Activated T-helper 17 cell treated with anti-CD3 and anti-CD28 coated beads, Interleukin-2, amount 50 U/mL, for 72 hours (primary cell): ENCODE data around the gene ZNF202. TPM values are rescaled to one million over a fixed set of nuclear protein-coding genes. Genes with fewer than 3 reads are reported as not detected.
"Not testable (repeated sequence)": the region's sequence is repeated elsewhere in the genome, so short reads cannot be mapped to it uniquely, and the experiment has no call there.

Source experiments
- ATAC-seq: fragments of 150-1000 bp; cut with Tn5 transposase; replicated peaks from 2 replicates; pipeline ENCODE4 v1.10.0; 2021; ENCODE audit warnings: mild to moderate bottlenecking, moderate library complexity
- H3K27ac Mint-ChIP-seq: one replicate; pipeline ENCODE4 v1.8.0; 2022; ENCODE audit warnings: mixed read lengths
- H3K27me3 Mint-ChIP-seq: one replicate; pipeline ENCODE4 v1.8.0; 2022; ENCODE audit warnings: mixed read lengths
- H3K36me3 Mint-ChIP-seq: one replicate; pipeline ENCODE4 v1.8.0; 2022; ENCODE audit warnings: low read depth, mild to moderate bottlenecking, mixed read lengths
- H3K4me1 Mint-ChIP-seq: one replicate; pipeline ENCODE4 v1.8.0; 2022; ENCODE audit warnings: mixed read lengths
- H3K4me3 Mint-ChIP-seq: one replicate; pipeline ENCODE4 v1.8.0; 2022; ENCODE audit warnings: mild to moderate bottlenecking, mixed read lengths
- H3K9me3 Mint-ChIP-seq: one replicate; pipeline ENCODE4 v1.8.0; 2022; ENCODE audit warnings: mixed read lengths
- total RNA-seq, 2 donors: library from RNA; stranded (reverse); gene quantifications; one replicate each; pipeline ENCODE4 v1.2.3, GENCODE V29; 2022

The ZNF202 gene
- total RNA-seq, 2 donors from 2014 or later: 6.0 to 18.3 TPM

GRCh38 chr11:123754101-123754568 lies 12.7 kb upstream of the ZNF202 start, which contains the start of gene OR6X1:
Gene OR6X1 (minus strand): TSS chr11:123754518. CDS start chr11:123754518, 0 bp downstream.
- Mint-ChIP-seq H3K36me3 (no peaks in the 10 kb centered on the region), H3K9me3 (no peaks in the 10 kb centered on the region), H3K4me1 (no peaks in the 10 kb centered on the region), H3K27ac (no peak within 1 kb of the TSS), H3K27me3 (peaks cover 31% of the 10 kb centered on the region), H3K4me3 (no peak within 1 kb of the TSS)
- ATAC-seq: no peak

- no peak overlapping the region for H3K4me3 Mint-ChIP-seq
- no peak overlapping the region for H3K27ac Mint-ChIP-seq
- H3K36me3 Mint-ChIP-seq: no peaks in the 10 kb centered on the region
- no peaks in the 10 kb centered on the region for H3K9me3 Mint-ChIP-seq
- no peak for ATAC-seq
- peaks cover 28% of the 10 kb centered on the region for H3K27me3 Mint-ChIP-seq
- H3K4me1 Mint-ChIP-seq: no peaks in the 10 kb centered on the region
Observed at GRCh38 chr11:123753110-123753509, 11.7 kb upstream of the ZNF202 start.

- Mint-ChIP-seq H3K27me3 (peaks cover 28% of the 10 kb centered on the region), H3K4me3 (no peak overlapping the region), H3K4me1 (no peaks in the 10 kb centered on the region), H3K9me3 (no peaks in the 10 kb centered on the region), H3K27ac (no peak overlapping the region), H3K36me3 (no peaks in the 10 kb centered on the region)
- no peak for ATAC-seq
Observed at GRCh38 chr11:123751781-123752180, 10.3 kb upstream of the ZNF202 start.

- H3K36me3 Mint-ChIP-seq, ATAC-seq, H3K4me3 Mint-ChIP-seq, H3K9me3 Mint-ChIP-seq, H3K27ac Mint-ChIP-seq, H3K4me1 Mint-ChIP-seq: not testable (repeated sequence)
- peaks cover 23% of the 10 kb centered on the region for H3K27me3 Mint-ChIP-seq
Observed at GRCh38 chr11:123748349-123748748, 6.9 kb upstream of the ZNF202 start.

GRCh38 chr11:123745764-123746451 lies 4.4 kb upstream of the ZNF202 start:
- Mint-ChIP-seq H3K4me3 (no peak overlapping the region), H3K36me3 (no peaks in the 10 kb centered on the region), H3K4me1 (no peaks in the 10 kb centered on the region), H3K9me3 (no peaks in the 10 kb centered on the region), H3K27ac (no peak overlapping the region), H3K27me3 (peaks cover 8% of the 10 kb centered on the region)
- no peak for ATAC-seq

- ATAC-seq: no peak
- Mint-ChIP-seq H3K4me3 (peak overlapping the region; percentile 85), H3K27ac (peak overlapping the region; percentile 86), H3K9me3 (no peaks in the 10 kb centered on the region), H3K36me3 (peaks cover 19% of the 10 kb centered on the region), H3K4me1 (peaks cover 6% of the 10 kb centered on the region), H3K27me3 (no peaks in the 10 kb centered on the region)
Observed at GRCh38 chr11:123742724-123743120, 1.3 kb upstream of the ZNF202 start.

- H3K27ac Mint-ChIP-seq: peak overlapping the region; percentile 86
- no peaks in the 10 kb centered on the region for H3K9me3 Mint-ChIP-seq
- H3K36me3 Mint-ChIP-seq: peaks cover 24% of the 10 kb centered on the region
- H3K4me1 Mint-ChIP-seq: peaks cover 6% of the 10 kb centered on the region
- no peaks in the 10 kb centered on the region for H3K27me3 Mint-ChIP-seq
- ATAC-seq: peak; percentile 26
- H3K4me3 Mint-ChIP-seq: peak overlapping the region; percentile 85
Observed at GRCh38 chr11:123742031-123742723, 717 bp upstream of the ZNF202 start.

- ATAC-seq: peak; percentile 1
- Mint-ChIP-seq H3K36me3 (peaks cover 33% of the 10 kb centered on the region), H3K4me1 (peaks cover 6% of the 10 kb centered on the region), H3K9me3 (no peaks in the 10 kb centered on the region), H3K4me3 (peak overlapping the region; percentile 85), H3K27ac (peak overlapping the region; percentile 86), H3K27me3 (no peaks in the 10 kb centered on the region)
Observed at GRCh38 chr11:123740787-123741158, 687 bp downstream of the ZNF202 start.

- Mint-ChIP-seq H3K36me3 (peaks cover 55% of the 10 kb centered on the region), H3K27me3 (no peaks in the 10 kb centered on the region), H3K4me3 (no peak overlapping the region), H3K4me1 (peaks cover 6% of the 10 kb centered on the region), H3K9me3 (no peaks in the 10 kb centered on the region), H3K27ac (no peak overlapping the region)
- ATAC-seq: no peak
Observed at GRCh38 chr11:123738374-123738773, 3.1 kb downstream of the ZNF202 start.

- H3K9me3 Mint-ChIP-seq: no peaks in the 10 kb centered on the region
- H3K4me3 Mint-ChIP-seq: no peak overlapping the region
- H3K36me3 Mint-ChIP-seq: peaks cover 55% of the 10 kb centered on the region
- H3K27me3 Mint-ChIP-seq: no peaks in the 10 kb centered on the region
- H3K27ac Mint-ChIP-seq: no peak overlapping the region
- no peak for ATAC-seq
- peaks cover 6% of the 10 kb centered on the region for H3K4me1 Mint-ChIP-seq
Observed at GRCh38 chr11:123736769-123737168, 4.7 kb downstream of the ZNF202 start.

- no peak for ATAC-seq
- Mint-ChIP-seq H3K27ac (no peak overlapping the region), H3K27me3 (no peaks in the 10 kb centered on the region), H3K36me3 (peaks cover 10% of the 10 kb centered on the region), H3K4me1 (peaks cover 4% of the 10 kb centered on the region), H3K4me3 (no peak overlapping the region), H3K9me3 (peaks cover 6% of the 10 kb centered on the region)
Observed at GRCh38 chr11:123729602-123730001, 11.9 kb downstream of the ZNF202 start.

GRCh38 chr11:123725995-123726655 lies 15.3 kb downstream of the ZNF202 start:
- H3K27me3 Mint-ChIP-seq: no peaks in the 10 kb centered on the region
- peaks cover 6% of the 10 kb centered on the region for H3K9me3 Mint-ChIP-seq
- no peak for ATAC-seq
- H3K36me3 Mint-ChIP-seq: no peaks in the 10 kb centered on the region
- H3K27ac Mint-ChIP-seq: no peak overlapping the region
- H3K4me3 Mint-ChIP-seq: no peak overlapping the region
- H3K4me1 Mint-ChIP-seq: peaks cover 4% of the 10 kb centered on the region

- peak; percentile 34 for ATAC-seq
- H3K4me3 Mint-ChIP-seq: no peak overlapping the region
- H3K9me3 Mint-ChIP-seq: no peaks in the 10 kb centered on the region
- H3K36me3 Mint-ChIP-seq: no peaks in the 10 kb centered on the region
- peaks cover 6% of the 10 kb centered on the region for H3K4me1 Mint-ChIP-seq
- H3K27me3 Mint-ChIP-seq: peaks cover 27% of the 10 kb centered on the region
- no peak overlapping the region for H3K27ac Mint-ChIP-seq
Observed at GRCh38 chr11:123719452-123719851, 22.0 kb downstream of the ZNF202 start.

- H3K27me3 Mint-ChIP-seq: peaks cover 27% of the 10 kb centered on the region
- H3K9me3 Mint-ChIP-seq: no peaks in the 10 kb centered on the region
- no peak overlapping the region for H3K27ac Mint-ChIP-seq
- H3K4me3 Mint-ChIP-seq: no peak overlapping the region
- peak; percentile 21 for ATAC-seq
- peaks cover 6% of the 10 kb centered on the region for H3K4me1 Mint-ChIP-seq
- H3K36me3 Mint-ChIP-seq: no peaks in the 10 kb centered on the region
Observed at GRCh38 chr11:123718469-123718868, 23.0 kb downstream of the ZNF202 start.

GRCh38 chr11:123718063-123718462 lies 23.4 kb downstream of the ZNF202 start:
- Mint-ChIP-seq H3K4me3 (no peak overlapping the region), H3K36me3 (no peaks in the 10 kb centered on the region), H3K27me3 (peaks cover 27% of the 10 kb centered on the region), H3K4me1 (peaks cover 6% of the 10 kb centered on the region), H3K9me3 (no peaks in the 10 kb centered on the region), H3K27ac (no peak overlapping the region)
- peak; percentile 43 for ATAC-seq
